GM19328 (cell line): ENCODE results near the gene TBCD.
"Not testable (repeated sequence)": the region's sequence is repeated elsewhere in the genome, so short reads cannot be mapped to it uniquely, and the experiment has no call there.

ENCODE experiments used
- ATAC-seq: cut with Tn5 transposase; IDR thresholded peaks from one replicate; pipeline ENCODE4 v1.9.1; 2021; ENCODE audit warnings: mild to moderate bottlenecking, moderate library complexity; ENCODE audit not compliant: unreplicated experiment

TBCD gene

GRCh38 chr17:82756166-82756565 is 4.3 kb downstream of the TBCD start:
- ATAC-seq = no peak

DNA sequence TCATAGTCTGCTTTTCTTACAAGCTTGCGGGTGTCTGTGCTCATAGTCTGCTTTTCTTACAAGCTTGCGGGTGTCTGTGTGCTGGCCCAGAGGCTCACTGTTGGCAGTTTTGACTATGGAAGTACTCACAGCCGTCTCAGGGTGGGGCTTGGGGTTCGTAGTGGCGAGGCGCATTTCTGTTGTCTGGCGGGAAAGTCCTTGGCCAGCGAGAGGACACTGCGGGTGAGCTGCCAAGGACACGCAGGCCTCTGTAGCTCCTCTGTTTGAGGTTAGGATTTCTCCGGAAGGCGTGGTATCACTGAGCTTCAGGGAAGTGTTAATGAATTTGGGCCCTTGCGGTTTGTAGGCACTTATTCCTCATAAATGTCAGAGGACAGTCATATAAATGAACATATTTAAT is 13.5 kb downstream of the TBCD start:
- no peak for ATAC-seq

- ATAC-seq = no peak
Measured at GRCh38 chr17:82767041-82767754, 15.3 kb downstream of the TBCD start.

DNA sequence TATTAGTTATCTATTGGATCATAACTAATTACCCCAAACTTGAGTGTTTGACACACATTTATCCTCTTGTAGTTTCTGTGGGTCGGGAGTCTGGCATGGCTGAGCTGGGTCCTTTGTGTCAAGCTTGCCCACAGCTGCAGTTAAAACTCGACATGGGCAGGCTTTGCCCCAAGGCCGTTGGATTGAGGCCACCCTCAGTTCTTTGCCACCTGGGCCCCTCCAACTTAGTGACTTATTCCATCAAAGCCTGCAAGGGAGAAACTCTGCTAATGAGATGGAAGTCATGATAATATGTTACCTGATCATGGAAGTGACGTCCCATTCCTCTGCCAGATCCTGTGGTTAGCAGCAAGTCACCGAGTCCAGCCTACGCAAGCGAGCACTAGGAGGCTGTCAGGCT is 17.2 kb downstream of the TBCD start:
- no peak for ATAC-seq

- no peak for ATAC-seq
Measured at GRCh38 chr17:82772026-82772425, 20.2 kb downstream of the TBCD start.

DNA sequence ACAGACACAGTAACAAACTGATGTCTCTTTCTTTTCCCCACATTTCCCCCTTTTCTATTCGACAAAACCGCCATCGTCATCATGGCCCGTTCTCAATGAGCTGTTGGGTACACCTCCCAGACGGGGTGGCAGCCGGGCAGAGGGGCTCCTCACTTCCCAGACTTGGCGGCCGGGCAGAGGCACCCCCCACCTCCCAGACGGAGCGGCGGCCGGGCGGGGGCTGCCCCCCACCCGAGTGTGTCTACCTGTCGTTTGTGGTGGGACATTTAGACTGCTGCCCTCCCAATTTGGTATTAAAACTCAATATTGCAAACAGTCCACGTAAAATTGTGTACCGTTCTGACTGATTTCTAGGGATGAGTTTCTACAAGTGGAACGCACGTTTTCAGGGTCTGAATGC is 22.6 kb downstream of the TBCD start:
- ATAC-seq = not testable (repeated sequence)

DNA sequence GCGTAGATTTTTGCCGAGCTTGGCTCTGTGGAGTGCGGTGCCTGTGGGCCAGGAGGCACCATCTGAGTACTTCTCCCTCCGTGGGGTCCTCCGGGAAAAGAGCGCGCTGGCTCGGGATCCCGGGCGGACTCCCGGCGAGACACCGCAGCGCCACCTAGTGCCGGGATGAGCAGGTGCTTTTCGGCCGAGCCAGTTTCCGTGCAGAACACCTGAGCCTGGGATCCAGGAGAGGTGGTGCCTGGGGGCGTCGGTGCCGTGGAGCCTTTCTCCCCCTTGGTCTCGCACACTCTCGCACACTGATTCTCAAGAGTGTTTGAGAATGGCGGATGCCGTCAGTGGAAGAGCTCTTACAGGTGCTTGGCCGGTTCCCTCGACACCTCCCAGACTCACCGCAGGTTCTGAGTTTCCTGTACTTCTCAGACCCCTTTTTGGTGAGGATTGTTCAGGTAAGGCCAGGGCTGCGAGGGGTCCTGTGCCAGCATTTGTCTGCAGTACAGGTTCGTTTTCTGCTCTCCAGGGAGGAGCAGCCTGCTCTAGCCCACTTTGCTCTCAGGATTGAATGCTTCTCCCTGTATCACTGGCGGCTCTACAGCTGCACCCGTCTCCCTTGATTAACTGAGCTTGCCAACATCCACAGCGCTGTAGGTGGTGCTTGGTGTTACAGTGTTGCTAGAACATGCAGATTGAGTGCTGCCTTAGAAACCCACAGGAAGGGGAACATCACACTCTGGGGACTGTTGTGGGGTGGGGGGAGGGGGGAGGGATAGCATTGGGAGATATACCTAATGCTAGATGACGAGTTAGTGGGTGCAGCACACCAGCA is 23.3 kb downstream of the TBCD start:
- no peak for ATAC-seq

DNA sequence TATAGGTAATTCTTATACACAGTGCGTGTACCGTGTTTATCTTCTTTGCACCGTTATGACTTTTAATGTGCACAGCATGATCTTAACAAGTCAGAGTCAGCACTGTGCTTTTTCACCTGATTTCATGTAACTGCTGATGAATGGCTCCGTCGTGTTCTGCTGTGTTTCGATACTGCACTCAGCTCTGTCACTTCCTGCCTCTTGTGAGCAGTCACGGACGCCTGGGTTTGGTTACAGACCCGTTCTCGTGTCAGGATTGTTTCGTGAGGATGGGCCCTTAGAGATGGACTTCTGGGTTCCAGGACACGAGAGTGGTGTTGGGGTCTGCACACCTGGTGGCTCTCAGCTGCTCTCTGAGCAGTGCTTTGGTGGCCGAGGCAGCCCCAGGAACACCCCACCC is 24.6 kb downstream of the TBCD start:
- ATAC-seq = no peak

- ATAC-seq = not testable (repeated sequence)
Measured at GRCh38 chr17:82777778-82778375, 26.0 kb downstream of the TBCD start.

- ATAC-seq = no peak
Measured at GRCh38 chr17:82779541-82779940, 27.7 kb downstream of the TBCD start.

DNA sequence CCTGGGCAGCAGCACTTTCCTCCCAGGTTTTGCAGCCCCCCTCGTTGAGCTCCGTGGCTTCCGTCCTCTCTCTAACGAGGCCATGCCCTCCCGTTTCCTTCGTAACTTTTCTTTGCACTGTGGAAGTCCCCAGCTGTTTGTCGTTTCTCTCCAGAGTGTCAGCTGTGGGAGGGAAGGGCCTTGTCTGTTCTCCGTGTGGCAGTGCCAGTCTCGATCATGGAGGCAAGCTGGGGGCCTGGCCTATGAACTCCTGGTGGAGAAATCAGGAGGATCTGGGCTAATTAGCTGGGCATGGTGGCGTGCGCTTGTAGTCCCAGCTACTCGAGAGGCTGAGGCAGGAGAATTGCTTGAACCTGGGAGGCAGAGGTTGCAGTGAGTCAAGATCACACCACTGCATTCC is 28.3 kb downstream of the TBCD start:
- ATAC-seq = no peak

GRCh38 chr17:82780971-82781893 is 29.4 kb downstream of the TBCD start:
- ATAC-seq = no peak

GRCh38 chr17:82781894-82782274 is 30.0 kb downstream of the TBCD start:
- no peak for ATAC-seq

DNA sequence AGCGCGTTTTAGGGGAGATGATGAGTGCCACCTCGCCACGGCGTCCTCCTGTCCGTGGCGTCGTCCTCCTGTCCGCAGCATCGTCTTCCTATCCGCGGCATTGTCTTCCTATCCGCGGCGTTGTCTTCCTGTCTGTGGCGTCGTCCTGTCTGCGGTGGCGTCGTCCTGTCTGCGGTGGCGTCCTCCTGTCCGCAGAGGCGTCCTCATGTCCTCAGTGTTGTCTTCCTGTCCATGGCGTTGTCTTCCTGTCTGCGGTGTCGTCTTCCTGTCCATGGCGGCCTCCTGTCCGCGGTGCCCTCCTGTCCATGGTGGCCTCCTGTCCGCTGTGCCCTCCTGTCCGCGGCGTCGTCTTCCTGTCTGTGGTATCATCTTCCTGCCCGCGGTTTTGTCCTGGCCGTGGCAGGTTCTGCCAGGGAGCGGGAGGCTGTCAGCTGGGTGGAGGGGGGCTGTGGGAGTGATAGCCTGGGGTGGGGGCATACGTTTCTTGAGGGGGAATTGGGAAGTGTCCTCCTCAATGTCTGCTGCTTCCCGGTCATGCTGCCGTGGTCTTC is 30.9 kb downstream of the TBCD start:
- no peak for ATAC-seq

- no peak for ATAC-seq
Measured at GRCh38 chr17:82783498-82783897, 31.6 kb downstream of the TBCD start.

DNA sequence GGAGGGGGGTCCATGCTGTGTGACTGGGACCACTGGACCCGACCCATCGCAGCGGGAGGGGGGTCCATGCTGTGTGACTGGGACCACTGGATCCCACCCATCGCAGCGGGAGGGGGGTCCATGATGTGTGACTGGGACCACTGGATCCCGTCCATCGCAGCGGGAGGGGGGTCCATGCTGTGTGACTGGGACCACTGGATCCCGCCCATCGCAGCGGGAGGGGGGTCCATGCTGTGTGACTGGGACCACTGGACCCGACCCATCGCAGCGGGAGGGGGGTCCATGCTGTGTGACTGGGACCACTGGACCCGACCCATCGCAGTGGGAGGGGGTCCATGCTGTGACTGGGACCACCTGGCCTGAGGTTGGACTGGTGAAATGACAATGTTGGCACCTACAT is 33.7 kb downstream of the TBCD start:
- ATAC-seq = not testable (repeated sequence)

DNA sequence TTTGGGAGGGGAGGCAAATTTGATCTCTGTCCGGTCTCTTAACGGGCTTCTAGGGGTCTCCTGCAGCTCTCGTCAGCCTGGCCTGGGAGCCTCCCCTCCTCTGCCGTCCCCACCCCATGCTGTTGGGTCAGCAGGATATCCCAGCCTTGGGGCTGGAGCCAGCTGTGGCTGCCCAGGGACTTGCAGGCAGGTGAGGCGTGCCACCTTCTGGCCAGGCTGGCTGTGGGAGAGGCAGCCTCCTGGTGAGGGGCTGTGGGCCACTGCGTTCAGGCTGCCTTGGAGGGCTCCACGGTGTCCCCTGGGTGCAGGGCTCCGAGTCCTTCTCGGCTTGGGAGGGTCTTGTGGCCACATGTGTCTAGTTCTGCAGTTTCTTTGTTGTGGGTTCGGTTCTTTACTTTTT is 34.6 kb downstream of the TBCD start:
- no peak for ATAC-seq

- no peak for ATAC-seq
Measured at GRCh38 chr17:82787081-82787848, 35.4 kb downstream of the TBCD start.

DNA sequence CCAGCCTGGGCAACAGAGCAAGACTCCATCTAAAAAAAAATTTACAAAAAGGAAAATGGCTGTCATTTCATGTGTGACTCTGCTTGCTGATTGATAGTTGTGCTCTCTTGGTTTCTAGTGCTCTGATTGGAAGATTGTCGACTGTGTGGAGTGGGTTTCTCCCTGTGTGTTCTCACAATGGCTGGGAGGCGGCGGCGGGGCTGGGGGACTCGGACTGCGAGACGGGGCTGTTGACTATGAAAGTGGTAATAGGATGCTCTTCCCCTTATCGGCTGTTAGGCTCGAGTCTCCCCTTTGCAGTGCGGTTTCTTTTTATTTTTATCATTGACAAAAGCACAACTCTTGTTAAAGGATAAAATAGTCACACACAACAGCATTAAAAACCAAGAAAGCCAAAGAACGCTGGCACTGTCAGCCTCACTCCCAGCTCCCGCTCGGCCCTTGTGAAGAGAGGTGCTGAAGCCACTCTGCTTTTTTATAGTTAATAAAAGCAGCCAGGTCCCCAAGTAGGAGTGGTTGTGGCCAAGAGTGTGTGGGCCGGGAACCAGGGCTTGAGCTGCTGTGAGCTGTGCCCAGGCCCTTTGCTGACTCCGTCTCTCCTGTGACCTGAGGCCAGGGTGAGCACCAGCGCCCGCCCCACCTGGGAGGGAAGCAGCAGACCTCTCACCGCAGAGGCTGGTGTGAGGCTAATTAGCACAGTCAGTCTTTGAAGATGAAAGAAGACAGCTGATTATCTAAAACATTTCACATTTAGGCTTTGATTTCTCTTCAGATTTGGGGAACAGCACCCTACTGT is 36.5 kb downstream of the TBCD start:
- no peak for ATAC-seq
